SJSA1 (cell line): ENCODE data around the gene ANKRD6. TPM values are rescaled to one million over a fixed set of nuclear protein-coding genes. Genes with fewer than 3 reads are reported as not detected.

Experiments used
- DNase-seq, 2 experiments: peaks; one replicate each; pipeline ENCODE4 v3.0.0-alpha.2; 2015 to 2020; ENCODE audit warnings: low spot score in 2 of 2, low read depth in 1 of 2
- H3K27ac ChIP-seq: fragments of 250-450 bp; sonication (Bioruptor Pico); 2 replicates; pipeline ENCODE4 v1.5.1; 2020; ENCODE audit warnings: mild to moderate bottlenecking, moderate library complexity
- H3K27me3 ChIP-seq: fragments of 250-450 bp; sonication (Bioruptor Pico); replicated peaks from 2 replicates; pipeline ENCODE4 v1.5.1; 2020; ENCODE audit warnings: mild to moderate bottlenecking, moderate library complexity
- H3K36me3 ChIP-seq: fragments of 250-450 bp; sonication (Bioruptor Pico); 2 replicates; pipeline ENCODE4 v1.5.1; 2020; ENCODE audit warnings: mild to moderate bottlenecking
- H3K4me1 ChIP-seq: fragments of 250-450 bp; sonication (Bioruptor Pico); replicated peaks from 2 replicates; pipeline ENCODE4 v1.6.1; 2021; ENCODE audit warnings: mild to moderate bottlenecking
- H3K4me3 ChIP-seq: fragments of 250-450 bp; sonication (Bioruptor Pico); 2 replicates; pipeline ENCODE4 v1.5.1; 2020; ENCODE audit warnings: mild to moderate bottlenecking
- H3K9me3 ChIP-seq: fragments of 250-450 bp; sonication (Bioruptor Pico); replicated peaks from 2 replicates; pipeline ENCODE4 v1.5.1; 2020; ENCODE audit warnings: mild to moderate bottlenecking
- total RNA-seq: library from RNA; depleted of rRNA; stranded (reverse); fragments of >200 nt; shearing (Covaris generic); gene quantifications from 2 replicates; pipeline ENCODE4 v1.2.3, GENCODE V29; 2014

The ANKRD6 gene
- total RNA-seq, 1 experiment from 2014 or later, result 1.1 TPM

DNA sequence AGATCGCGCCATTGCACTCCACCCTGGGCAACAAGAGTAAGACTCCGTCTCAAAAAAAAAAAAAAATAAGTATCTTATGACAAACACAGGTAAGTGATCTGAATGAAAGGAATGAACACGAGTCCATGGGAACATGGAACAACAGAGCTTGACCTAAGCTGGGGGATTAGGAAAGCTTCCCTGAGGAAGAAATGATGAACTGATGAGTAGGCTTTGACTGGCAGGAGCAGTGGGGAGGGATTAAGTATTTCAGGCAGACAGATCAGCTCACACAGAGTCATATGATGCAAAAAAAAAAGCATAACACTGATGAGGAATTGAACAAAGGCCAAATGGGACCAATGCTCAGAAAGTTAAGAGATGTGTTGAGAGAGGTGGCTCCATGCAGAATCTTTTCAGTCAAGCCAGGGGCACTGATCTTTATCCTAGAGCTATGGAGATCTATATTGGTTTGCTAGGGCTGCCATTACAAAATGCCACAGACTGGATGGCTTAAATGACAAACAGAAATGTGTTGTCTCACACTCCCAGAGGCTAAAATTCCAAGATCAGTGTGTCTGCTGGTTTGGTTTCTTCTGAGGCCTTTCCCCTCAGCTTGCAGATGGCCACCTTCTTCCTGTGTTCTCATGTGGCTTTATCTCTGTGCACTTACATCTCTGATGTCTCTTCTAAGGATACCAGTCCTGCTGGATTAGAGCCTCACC, 85.6 kb downstream of the ANKRD6 start:
- no peak for DNase-seq

GRCh38 chr6:89520736-89521135, 87.8 kb downstream of the ANKRD6 start:
- no peak for DNase-seq

More for the DNA sequence above, 85.6 kb downstream of the ANKRD6 start:
- H3K9me3 ChIP-seq, result no peaks in the 10 kb centered on the region
- 0 out of 2 replicates have a peak, but pooled peaks cover 4% of the 10 kb centered on the region for H3K27me3 ChIP-seq
- H3K36me3 ChIP-seq, result no peaks in the 10 kb centered on the region
- H3K4me3 ChIP-seq, result no peak overlapping the region
- no peak overlapping the region for H3K27ac ChIP-seq
- no peaks in the 10 kb centered on the region for H3K4me1 ChIP-seq

DNA sequence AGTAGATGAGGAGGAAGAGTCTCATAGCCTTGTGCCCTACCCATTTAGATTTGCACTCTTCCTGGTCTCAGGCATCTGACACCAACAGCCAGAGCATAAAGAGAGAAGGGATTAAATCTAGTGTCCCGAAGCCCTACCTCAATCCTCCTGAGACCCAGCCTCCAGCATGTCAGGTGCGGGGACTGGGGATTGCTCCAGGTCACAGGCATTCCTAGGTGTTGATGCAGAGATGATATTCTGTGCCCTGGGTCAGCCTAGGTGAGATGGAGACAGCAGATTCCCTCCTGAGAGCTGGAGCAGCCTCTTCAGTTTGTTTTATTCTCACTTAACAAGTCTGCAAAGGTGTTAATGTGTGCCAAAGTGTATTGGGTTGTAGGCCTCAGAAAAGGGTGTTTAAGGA, 89.8 kb downstream of the ANKRD6 start:
- Histone ChIP-seq H3K27me3 (0 out of 2 replicates have a peak, but pooled peaks cover 3% of the 10 kb centered on the region), H3K4me3 (no peak overlapping the region), H3K36me3 (no peaks in the 10 kb centered on the region), H3K9me3 (no peaks in the 10 kb centered on the region), H3K27ac (no peak overlapping the region), H3K4me1 (no peaks in the 10 kb centered on the region)
- no peak for DNase-seq

More at GRCh38 chr6:89520736-89521135, 87.8 kb downstream of the ANKRD6 start:
- H3K27ac ChIP-seq, result no peak overlapping the region
- no peaks in the 10 kb centered on the region for H3K9me3 ChIP-seq
- H3K36me3 ChIP-seq, result no peaks in the 10 kb centered on the region
- no peaks in the 10 kb centered on the region for H3K4me1 ChIP-seq
- H3K27me3 ChIP-seq, result 0 out of 2 replicates have a peak, but pooled peaks cover 2% of the 10 kb centered on the region
- H3K4me3 ChIP-seq, result no peak overlapping the region

GRCh38 chr6:89525786-89526562, 93.0 kb downstream of the ANKRD6 start:
- no peak for DNase-seq
- H3K4me3 ChIP-seq, result no peak overlapping the region
- no peak overlapping the region for H3K27ac ChIP-seq
- no peaks in the 10 kb centered on the region for H3K9me3 ChIP-seq
- H3K4me1 ChIP-seq, result no peaks in the 10 kb centered on the region
- H3K36me3 ChIP-seq, result no peaks in the 10 kb centered on the region
- 0 out of 2 replicates have a peak, but pooled peaks cover 6% of the 10 kb centered on the region for H3K27me3 ChIP-seq

DNA sequence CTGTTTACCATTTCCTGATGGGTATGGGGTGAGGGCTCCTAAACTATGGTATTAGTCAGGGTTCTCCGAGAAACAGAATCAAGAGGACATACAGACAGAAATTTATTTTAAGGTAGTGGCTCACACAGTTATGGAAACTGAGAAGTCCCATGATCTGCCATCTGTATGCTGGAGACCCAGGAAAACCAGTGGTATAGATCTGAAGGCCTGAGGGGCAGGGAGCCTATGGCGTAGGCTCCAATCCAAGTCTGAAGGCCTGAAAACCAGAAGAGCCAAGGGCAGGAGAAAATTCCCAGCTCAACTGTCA, 93.6 kb downstream of the ANKRD6 start:
- no peak for DNase-seq
- H3K4me1 ChIP-seq, result no peaks in the 10 kb centered on the region
- no peak overlapping the region for H3K4me3 ChIP-seq
- 0 out of 2 replicates have a peak, but pooled peaks cover 6% of the 10 kb centered on the region for H3K27me3 ChIP-seq
- H3K27ac ChIP-seq, result no peak overlapping the region
- H3K9me3 ChIP-seq, result no peaks in the 10 kb centered on the region
- no peaks in the 10 kb centered on the region for H3K36me3 ChIP-seq

GRCh38 chr6:89527634-89528033, 94.7 kb downstream of the ANKRD6 start:
- H3K27ac ChIP-seq, result no peak overlapping the region
- no peak for DNase-seq
- no peak overlapping the region for H3K4me3 ChIP-seq
- no peaks in the 10 kb centered on the region for H3K36me3 ChIP-seq
- no peaks in the 10 kb centered on the region for H3K4me1 ChIP-seq
- 0 out of 2 replicates have a peak, but pooled peaks cover 6% of the 10 kb centered on the region for H3K27me3 ChIP-seq
- no peaks in the 10 kb centered on the region for H3K9me3 ChIP-seq

GRCh38 chr6:89528866-89529265, 95.9 kb downstream of the ANKRD6 start:
- DNase-seq, result no peak
- H3K36me3 ChIP-seq, result no peaks in the 10 kb centered on the region
- H3K4me1 ChIP-seq, result no peaks in the 10 kb centered on the region
- no peak overlapping the region for H3K27ac ChIP-seq
- no peak overlapping the region for H3K4me3 ChIP-seq
- H3K27me3 ChIP-seq, result 0 out of 2 replicates have a peak, but pooled peaks cover 6% of the 10 kb centered on the region
- no peaks in the 10 kb centered on the region for H3K9me3 ChIP-seq

GRCh38 chr6:89530982-89531381, 98.0 kb downstream of the ANKRD6 start:
- Histone ChIP-seq H3K9me3 (no peaks in the 10 kb centered on the region), H3K4me1 (no peaks in the 10 kb centered on the region), H3K27me3 (0 out of 2 replicates have a peak, but pooled peaks cover 3% of the 10 kb centered on the region), H3K27ac (no peak overlapping the region), H3K4me3 (no peak overlapping the region), H3K36me3 (no peaks in the 10 kb centered on the region)
- DNase-seq, result no peak

DNA sequence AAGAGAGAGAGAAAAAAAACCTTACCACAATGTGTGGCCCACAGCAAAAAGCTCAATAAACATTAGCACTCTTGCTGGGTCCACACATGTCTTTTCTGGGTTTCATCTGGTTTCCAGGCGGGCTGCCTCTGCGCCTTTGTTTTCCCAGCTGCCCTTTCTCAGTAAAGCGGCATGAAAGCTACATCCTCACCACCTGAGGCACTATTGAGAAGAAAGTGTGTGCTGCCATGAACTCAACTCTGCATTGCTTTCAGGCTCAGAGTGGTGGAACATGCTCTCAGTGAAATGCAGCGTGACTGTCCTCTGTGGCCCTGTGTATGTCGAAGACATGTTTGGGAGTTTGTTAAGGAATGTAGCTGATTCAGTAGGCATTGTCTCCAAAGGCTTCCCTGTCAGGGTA, 103.3 kb downstream of the ANKRD6 start:
- peaks cover 7% of the 10 kb centered on the region; the same call in 1 of the 2 replicates for H3K27me3 ChIP-seq
- no peak for DNase-seq
- no peak overlapping the region for H3K4me3 ChIP-seq
- H3K4me1 ChIP-seq, result no peaks in the 10 kb centered on the region
- H3K27ac ChIP-seq, result no peak overlapping the region
- H3K36me3 ChIP-seq, result no peaks in the 10 kb centered on the region
- no peaks in the 10 kb centered on the region for H3K9me3 ChIP-seq

DNA sequence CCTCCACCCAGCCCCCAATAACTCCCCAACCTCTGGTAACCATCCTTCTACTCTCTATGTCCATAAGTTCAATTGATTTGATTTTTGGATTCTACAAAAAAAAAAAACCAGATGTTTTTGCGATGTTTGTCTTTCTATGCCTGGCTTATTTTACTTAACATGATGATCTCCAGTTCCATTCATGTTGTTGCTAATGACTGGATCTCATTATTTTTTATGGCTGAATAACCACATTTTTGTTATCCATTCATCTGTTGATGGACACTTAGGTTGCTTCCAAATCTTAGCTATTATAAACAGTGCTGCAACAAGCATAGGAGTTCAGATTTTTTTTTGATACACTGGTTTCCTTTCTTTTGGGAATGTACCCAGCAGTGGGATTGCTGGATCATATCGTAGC, 106.8 kb downstream of the ANKRD6 start:
- no peaks in the 10 kb centered on the region for H3K4me1 ChIP-seq
- no peaks in the 10 kb centered on the region for H3K36me3 ChIP-seq

GRCh38 chr6:89542081-89542857, 109.3 kb downstream of the ANKRD6 start:
- H3K27me3 ChIP-seq, result peaks cover 13% of the 10 kb centered on the region
- H3K27ac ChIP-seq, result no peak overlapping the region
- DNase-seq, result no peak
- no peaks in the 10 kb centered on the region for H3K36me3 ChIP-seq
- H3K4me1 ChIP-seq, result no peaks in the 10 kb centered on the region
- no peaks in the 10 kb centered on the region for H3K9me3 ChIP-seq
- no peak overlapping the region for H3K4me3 ChIP-seq

More for the DNA sequence above, 106.8 kb downstream of the ANKRD6 start:
- Histone ChIP-seq H3K9me3 (no peaks in the 10 kb centered on the region), H3K4me3 (no peak overlapping the region), H3K27me3 (peaks cover 13% of the 10 kb centered on the region), H3K27ac (no peak overlapping the region)
- DNase-seq, result no peak

- H3K27me3 ChIP-seq, result peaks cover 13% of the 10 kb centered on the region
- no peak overlapping the region for H3K27ac ChIP-seq
- no peaks in the 10 kb centered on the region for H3K36me3 ChIP-seq
- H3K9me3 ChIP-seq, result no peaks in the 10 kb centered on the region
- no peak overlapping the region for H3K4me3 ChIP-seq
- DNase-seq, result no peak
- H3K4me1 ChIP-seq, result no peaks in the 10 kb centered on the region
These were observed 109.9 kb downstream of the ANKRD6 start for GRCh38 chr6:89542866-89543265.

GRCh38 chr6:89547281-89547680, 114.3 kb downstream of the ANKRD6 start:
- Histone ChIP-seq H3K4me1 (no peaks in the 10 kb centered on the region), H3K36me3 (no peaks in the 10 kb centered on the region), H3K27ac (no peak overlapping the region), H3K27me3 (peaks cover 8% of the 10 kb centered on the region; the same call in 1 of the 2 replicates), H3K4me3 (no peak overlapping the region), H3K9me3 (no peaks in the 10 kb centered on the region)
- no peak for DNase-seq
